Measurements from ENCODE around the gene LDLRAD3.

Gene LDLRAD3

GRCh38 chr11:36224209-36224882 is 280.5 kb downstream of the LDLRAD3 start:
- DNase-seq: no peak

GRCh38 chr11:36227044-36227443 is 283.2 kb downstream of the LDLRAD3 start:
- no peak for DNase-seq

GRCh38 chr11:36228689-36229088 is 284.8 kb downstream of the LDLRAD3 start:
- DNase-seq: no peak

GRCh38 chr11:36229091-36229705 is 285.3 kb downstream of the LDLRAD3 start:
- DNase-seq: no peak

GRCh38 chr11:36230779-36231699 is 287.2 kb downstream of the LDLRAD3 start:
- no peak for DNase-seq

- DNase-seq: no peak
Observed at GRCh38 chr11:36233204-36233603, 289.3 kb downstream of the LDLRAD3 start.

GRCh38 chr11:36234825-36235224 is 291.0 kb downstream of the LDLRAD3 start:
- no peak for DNase-seq

- DNase-seq: no peak
Observed at GRCh38 chr11:36235750-36236149, 291.9 kb downstream of the LDLRAD3 start.

GRCh38 chr11:36237391-36237790 is 293.5 kb downstream of the LDLRAD3 start:
- DNase-seq: no peak

- DNase-seq: no peak
Observed at GRCh38 chr11:36238036-36238631, 294.3 kb downstream of the LDLRAD3 start.

- no peak for DNase-seq
Observed at GRCh38 chr11:36238881-36239280, 295.0 kb downstream of the LDLRAD3 start.

- no peak for DNase-seq
Observed at GRCh38 chr11:36239636-36240035, 295.8 kb downstream of the LDLRAD3 start.

- DNase-seq: no peak
Observed at GRCh38 chr11:36240173-36240572, 296.3 kb downstream of the LDLRAD3 start.

- DNase-seq: no peak
Observed at GRCh38 chr11:36240801-36241200, 296.9 kb downstream of the LDLRAD3 start.

- DNase-seq: no peak
Observed at GRCh38 chr11:36241497-36241896, 297.6 kb downstream of the LDLRAD3 start.

GRCh38 chr11:36243641-36244040 is 299.8 kb downstream of the LDLRAD3 start:
- no peak for DNase-seq

- DNase-seq: no peak
Observed at GRCh38 chr11:36247493-36247892, 303.6 kb downstream of the LDLRAD3 start.

GRCh38 chr11:36248436-36248835 is 304.6 kb downstream of the LDLRAD3 start:
- DNase-seq: no peak

- no peak for DNase-seq
Observed at GRCh38 chr11:36249246-36249645, 305.4 kb downstream of the LDLRAD3 start.

- DNase-seq: no peak
Observed at GRCh38 chr11:36251823-36252222, 308.0 kb downstream of the LDLRAD3 start.

GRCh38 chr11:36253238-36253637 is 309.4 kb downstream of the LDLRAD3 start:
- DNase-seq: no peak

GRCh38 chr11:36254713-36255112 is 310.9 kb downstream of the LDLRAD3 start:
- DNase-seq: no peak

- no peak for DNase-seq
Observed at GRCh38 chr11:36257351-36257750, 313.5 kb downstream of the LDLRAD3 start.
